IPS-15b (cell line): ENCODE results near the gene SEMA4C.

Experiments used
- H3K27me3 ChIP-seq: one replicate; pipeline ENCODE4 v1.6.1; 2013; ENCODE audit warnings: low read length; ENCODE audit not compliant: control insufficient read depth, insufficient read depth
- H3K36me3 ChIP-seq: one replicate; pipeline ENCODE4 v1.6.1; 2013; ENCODE audit warnings: low read length; ENCODE audit not compliant: control insufficient read depth, insufficient read depth
- H3K4me1 ChIP-seq: one replicate; pipeline ENCODE4 v1.6.1; 2013; ENCODE audit warnings: mild to moderate bottlenecking, low read length; ENCODE audit not compliant: control insufficient read depth, insufficient read depth
- H3K4me3 ChIP-seq: one replicate; pipeline ENCODE4 v1.5.1; 2013; ENCODE audit warnings: low read depth, low read length
- H3K9ac ChIP-seq: one replicate; pipeline ENCODE4 v1.6.1; 2013; ENCODE audit warnings: low read depth, mild to moderate bottlenecking, low read length
- H3K9me3 ChIP-seq: one replicate; pipeline ENCODE4 v1.6.1; 2013; ENCODE audit warnings: mild to moderate bottlenecking, low read length; ENCODE audit not compliant: control insufficient read depth, insufficient read depth

Gene SEMA4C

DNA sequence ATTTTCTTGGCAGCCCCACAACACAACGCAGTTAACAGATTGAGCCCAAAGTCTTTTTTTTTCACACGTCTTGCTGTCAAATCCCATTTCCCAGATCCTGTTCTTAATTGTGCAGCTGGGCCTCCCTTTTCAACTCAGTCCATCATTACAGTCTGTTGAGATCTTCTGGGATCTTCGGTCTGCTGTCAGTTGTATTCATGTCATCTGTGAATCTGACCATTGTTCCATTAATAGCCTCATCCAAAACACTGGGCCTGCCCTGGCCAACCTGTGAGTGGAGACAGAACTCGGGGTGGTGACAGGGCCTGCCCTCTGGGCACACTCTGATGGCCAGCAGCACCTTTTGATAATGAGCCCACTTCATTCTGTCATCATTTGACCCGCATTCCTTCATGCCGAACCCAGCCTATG is 39.7 kb upstream of the SEMA4C start:
- no peaks in the 10 kb centered on the region for H3K36me3 ChIP-seq
- H3K4me3 ChIP-seq, result no peak overlapping the region
- peaks cover 4% of the 10 kb centered on the region for H3K4me1 ChIP-seq
- H3K9me3 ChIP-seq, result no peaks in the 10 kb centered on the region
- no peak overlapping the region for H3K9ac ChIP-seq
- no peaks in the 10 kb centered on the region for H3K27me3 ChIP-seq

DNA sequence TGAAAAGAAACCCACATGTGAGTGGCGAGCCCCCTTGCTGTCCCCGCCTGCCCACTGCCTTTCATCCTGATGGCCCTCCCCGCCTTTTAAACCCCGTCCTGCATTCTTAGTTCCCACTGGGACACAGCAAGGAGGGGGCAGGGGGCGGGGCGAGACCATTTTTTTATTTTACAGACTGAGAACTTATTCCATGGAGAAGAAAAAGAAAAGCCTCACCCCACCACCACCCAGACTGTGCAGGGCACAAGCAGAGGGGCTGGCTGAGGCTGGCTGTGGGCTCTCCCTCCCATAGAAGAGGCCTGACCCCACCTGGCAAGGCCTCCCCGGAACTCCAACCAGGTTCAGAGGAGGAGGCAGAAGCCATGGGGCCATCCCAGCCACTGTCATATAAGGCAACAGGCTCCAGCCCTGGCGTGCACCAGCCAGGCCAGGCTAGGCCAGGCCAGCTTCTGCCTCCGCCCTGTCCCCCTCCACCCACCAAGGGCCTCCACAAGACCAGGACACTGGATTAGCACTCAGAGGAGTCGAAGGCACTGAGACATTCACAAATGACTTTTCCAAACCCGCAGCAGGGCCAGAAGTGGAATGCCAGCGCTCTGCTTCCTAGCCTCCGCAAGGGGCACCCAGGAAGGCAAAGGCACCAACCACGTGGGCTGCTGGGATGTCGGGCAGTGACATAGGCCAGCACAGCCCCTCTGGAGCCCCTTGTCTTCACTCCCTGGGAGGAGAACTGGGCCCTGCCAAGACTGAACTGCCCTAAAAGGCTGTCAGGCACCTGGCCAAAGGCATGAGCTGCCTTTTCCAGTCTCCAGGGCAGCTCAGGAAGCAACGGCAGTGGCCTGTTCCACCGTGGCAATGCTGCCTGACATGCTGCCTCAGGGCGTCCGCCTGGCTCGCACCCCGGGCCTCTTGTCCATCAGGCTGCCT is 37.5 kb upstream of the SEMA4C start:
- Histone ChIP-seq H3K4me1 (peaks cover 4% of the 10 kb centered on the region), H3K27me3 (no peaks in the 10 kb centered on the region), H3K36me3 (no peaks in the 10 kb centered on the region), H3K9ac (peak overlapping the region; percentile 37), H3K9me3 (no peaks in the 10 kb centered on the region), H3K4me3 (no peak overlapping the region)

DNA sequence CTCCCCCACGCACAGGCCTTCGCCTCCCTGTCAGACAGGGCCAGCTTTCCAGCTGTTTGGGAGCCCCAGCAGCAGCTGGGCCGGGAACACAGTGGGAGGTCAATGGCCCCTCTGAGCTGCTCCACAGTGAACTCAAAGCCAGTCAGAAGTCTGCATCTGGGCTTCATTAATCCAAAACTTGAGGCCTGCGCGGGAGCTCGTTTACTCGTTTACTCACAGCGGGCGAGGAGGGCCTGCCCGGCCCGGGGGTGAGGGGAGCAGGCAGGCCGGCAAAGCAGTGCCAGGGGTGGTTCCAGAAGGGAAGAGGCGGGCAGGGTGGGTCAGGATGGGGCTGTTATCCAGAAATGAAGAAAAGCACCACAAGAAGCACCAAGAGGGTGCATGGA is 36.8 kb upstream of the SEMA4C start:
- H3K9ac ChIP-seq, result peak overlapping the region; percentile 37
- no peaks in the 10 kb centered on the region for H3K9me3 ChIP-seq
- peaks cover 2% of the 10 kb centered on the region for H3K4me1 ChIP-seq
- no peaks in the 10 kb centered on the region for H3K36me3 ChIP-seq
- H3K27me3 ChIP-seq, result no peaks in the 10 kb centered on the region
- H3K4me3 ChIP-seq, result no peak overlapping the region

DNA sequence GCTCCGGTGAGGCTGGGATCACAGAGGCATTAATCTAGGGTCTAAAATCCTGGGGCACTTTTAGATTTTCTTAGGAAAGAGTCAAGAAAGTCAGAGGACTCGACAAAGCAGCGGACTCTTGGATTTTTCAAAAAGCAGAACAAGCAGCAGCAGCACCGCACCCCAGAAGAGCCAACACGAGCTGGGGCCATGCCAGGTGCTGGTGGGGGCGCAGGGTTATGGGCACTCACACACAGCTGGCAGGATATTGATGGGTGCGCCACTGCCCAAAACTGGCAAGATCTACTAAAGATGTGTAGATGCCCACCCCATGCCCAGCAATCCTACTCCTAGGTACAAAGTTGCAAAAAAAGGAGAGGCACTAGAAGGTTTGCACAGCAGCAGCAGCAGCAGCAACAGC is 33.9 kb upstream of the SEMA4C start:
- H3K27me3 ChIP-seq, result no peaks in the 10 kb centered on the region
- H3K4me1 ChIP-seq, result peaks cover 2% of the 10 kb centered on the region
- no peak overlapping the region for H3K9ac ChIP-seq
- H3K4me3 ChIP-seq, result no peak overlapping the region
- no peaks in the 10 kb centered on the region for H3K9me3 ChIP-seq
- no peaks in the 10 kb centered on the region for H3K36me3 ChIP-seq

DNA sequence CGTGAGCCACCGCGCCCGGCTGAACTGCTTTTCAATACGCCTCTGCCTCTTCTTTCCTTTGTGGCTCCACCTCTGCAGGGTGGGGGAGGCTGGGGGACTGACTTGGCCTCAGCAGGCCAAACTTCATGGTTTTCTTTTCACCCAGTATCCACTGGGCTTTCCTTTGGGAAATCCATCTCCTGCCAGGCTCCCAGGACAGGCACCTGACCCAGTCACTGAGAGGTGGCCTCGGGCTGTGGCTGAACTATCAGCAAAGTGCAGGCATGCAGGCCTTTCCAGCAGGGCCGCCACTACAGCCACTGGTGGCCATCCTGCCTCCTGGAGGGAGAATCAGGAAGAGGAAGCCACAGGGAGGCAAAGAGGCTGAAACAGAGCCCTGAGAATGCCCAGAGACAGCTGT is 33.4 kb upstream of the SEMA4C start:
- Histone ChIP-seq H3K4me3 (no peak overlapping the region), H3K9ac (no peak overlapping the region), H3K9me3 (no peaks in the 10 kb centered on the region), H3K27me3 (no peaks in the 10 kb centered on the region), H3K36me3 (no peaks in the 10 kb centered on the region), H3K4me1 (peaks cover 2% of the 10 kb centered on the region)

DNA sequence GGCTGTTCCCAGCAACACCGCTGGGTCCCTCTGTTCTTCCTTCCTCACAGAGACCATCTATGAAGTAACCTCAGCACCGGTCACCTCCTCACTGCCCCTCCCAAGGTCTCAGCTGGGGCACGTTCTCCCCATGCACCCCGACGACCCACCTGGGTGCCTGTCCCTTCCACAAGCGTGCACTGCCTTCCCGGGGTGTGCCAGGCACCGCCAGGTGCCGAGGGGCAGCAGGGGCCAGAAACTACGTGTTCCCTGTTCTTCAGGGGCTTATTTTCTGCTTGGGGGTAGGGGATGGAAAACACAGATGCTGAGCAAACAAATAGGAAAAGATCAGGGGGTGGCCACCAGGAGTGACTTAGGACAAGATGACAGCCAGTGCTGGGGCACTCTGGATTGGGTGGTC is 30.4 kb upstream of the SEMA4C start:
- Histone ChIP-seq H3K4me3 (no peak overlapping the region), H3K4me1 (no peaks in the 10 kb centered on the region), H3K9me3 (no peaks in the 10 kb centered on the region), H3K27me3 (no peaks in the 10 kb centered on the region), H3K36me3 (no peaks in the 10 kb centered on the region), H3K9ac (no peak overlapping the region)

DNA sequence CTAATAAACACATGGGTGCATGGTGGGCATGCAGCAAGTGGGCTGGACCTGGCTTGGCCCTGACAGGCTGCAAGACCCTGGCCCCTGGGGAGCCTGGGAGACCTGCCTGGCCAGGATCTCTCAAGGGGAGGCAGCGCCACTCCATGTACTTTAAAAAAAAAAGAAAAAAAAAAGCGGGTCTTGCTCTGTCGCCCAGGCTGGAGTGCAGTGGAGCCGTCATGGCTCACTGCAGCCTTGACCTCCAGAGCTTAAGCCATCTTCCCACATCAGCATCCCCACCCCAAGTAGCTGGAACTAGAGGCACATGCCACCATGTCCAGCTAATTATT is 29.5 kb upstream of the SEMA4C start:
- H3K4me1 ChIP-seq, result no peaks in the 10 kb centered on the region
- H3K36me3 ChIP-seq, result no peaks in the 10 kb centered on the region
- H3K9ac ChIP-seq, result no peak overlapping the region
- H3K4me3 ChIP-seq, result no peak overlapping the region
- no peaks in the 10 kb centered on the region for H3K27me3 ChIP-seq
- H3K9me3 ChIP-seq, result no peaks in the 10 kb centered on the region

DNA sequence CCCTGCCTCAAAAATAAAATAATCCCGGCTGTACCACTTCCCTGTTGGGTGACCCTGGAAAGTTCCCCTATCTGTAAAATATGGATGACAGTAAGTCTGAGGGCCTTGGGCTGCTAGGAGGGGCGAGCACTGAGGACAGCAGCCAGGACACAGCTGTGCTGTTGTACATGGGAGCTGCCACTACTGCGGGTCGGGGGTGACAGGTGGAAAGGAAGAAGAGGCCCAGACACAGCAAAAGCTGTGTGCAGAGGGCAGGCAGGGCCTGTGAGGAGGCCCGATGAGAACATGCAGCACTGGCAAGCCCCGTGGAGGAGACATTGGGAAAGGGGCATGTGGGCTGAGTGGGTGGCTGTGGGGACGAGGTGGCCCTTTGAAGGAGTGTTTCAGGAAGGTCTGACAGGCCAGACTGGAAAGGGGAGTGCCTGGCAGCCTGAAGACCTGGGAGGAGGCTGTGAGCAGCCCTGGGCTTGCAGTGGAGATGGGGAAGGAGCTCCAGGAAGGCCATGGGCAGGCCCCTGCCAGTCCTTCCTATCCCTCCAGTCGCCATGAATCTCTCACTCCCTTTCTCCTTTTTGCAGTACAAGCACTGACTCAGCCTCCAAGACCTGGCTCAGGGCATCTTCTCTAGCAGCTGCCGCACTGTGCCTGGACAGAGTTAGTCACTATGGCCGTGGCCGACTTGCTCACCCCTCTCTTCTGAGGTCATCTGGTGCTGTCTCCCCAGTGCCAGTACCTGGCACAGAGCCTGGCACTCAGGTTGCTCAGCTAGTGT is 28.9 kb upstream of the SEMA4C start:
- Histone ChIP-seq H3K4me1 (no peaks in the 10 kb centered on the region), H3K9me3 (no peaks in the 10 kb centered on the region), H3K27me3 (no peaks in the 10 kb centered on the region), H3K9ac (no peak overlapping the region), H3K4me3 (no peak overlapping the region), H3K36me3 (no peaks in the 10 kb centered on the region)

DNA sequence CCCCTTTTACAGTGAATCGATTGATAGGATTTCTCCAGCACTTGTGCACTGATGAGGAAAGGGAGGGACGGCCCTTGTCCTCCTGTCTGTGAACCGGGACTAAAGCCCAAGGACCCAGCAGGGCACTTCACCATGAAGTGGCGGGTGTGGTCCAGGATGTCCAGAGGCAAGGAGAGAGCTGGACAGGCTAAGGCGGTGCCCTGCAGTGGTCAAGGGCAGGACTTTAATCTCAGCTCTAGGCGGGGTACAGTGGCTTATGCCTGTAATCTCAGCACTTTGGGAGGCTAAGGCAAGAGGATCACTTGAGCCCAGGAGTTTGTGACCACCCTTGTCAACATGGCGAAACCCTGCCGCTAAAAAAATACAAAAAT is 28.2 kb upstream of the SEMA4C start:
- H3K9ac ChIP-seq, result no peak overlapping the region
- H3K9me3 ChIP-seq, result no peaks in the 10 kb centered on the region
- no peaks in the 10 kb centered on the region for H3K27me3 ChIP-seq
- no peaks in the 10 kb centered on the region for H3K36me3 ChIP-seq
- no peaks in the 10 kb centered on the region for H3K4me1 ChIP-seq
- H3K4me3 ChIP-seq, result no peak overlapping the region

DNA sequence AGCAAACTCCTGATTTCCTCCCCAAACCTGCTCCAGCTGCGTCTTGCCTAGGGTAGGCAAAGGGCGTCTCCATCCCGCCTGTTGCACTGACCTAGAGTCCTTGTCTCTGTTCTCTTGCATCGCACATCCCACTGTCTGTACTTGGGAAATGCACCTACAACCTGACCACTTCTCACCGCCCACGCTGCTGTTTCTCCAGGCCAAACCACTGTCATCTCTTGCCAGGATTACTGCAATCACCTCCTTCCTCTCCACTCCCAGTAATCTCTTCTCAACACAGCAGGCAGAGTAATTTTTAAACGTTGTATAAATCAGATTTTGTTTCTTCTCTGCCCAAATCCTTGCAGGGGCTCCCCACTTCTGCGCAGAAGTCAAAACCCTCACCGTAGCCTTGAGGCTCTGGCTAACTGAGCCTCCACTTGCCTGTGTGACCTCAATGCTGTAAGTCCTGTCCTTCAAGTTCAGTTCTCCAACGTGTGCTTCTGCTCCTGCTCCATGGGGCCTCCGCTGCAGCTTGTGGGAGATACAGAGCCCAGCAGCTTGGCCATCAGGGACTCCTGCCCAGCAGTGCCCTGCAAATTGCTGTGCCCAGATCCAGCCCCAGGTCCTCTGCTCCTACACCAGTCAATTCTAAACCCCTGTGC is 27.7 kb upstream of the SEMA4C start:
- Histone ChIP-seq H3K36me3 (no peaks in the 10 kb centered on the region), H3K4me1 (no peaks in the 10 kb centered on the region), H3K9ac (no peak overlapping the region), H3K27me3 (no peaks in the 10 kb centered on the region), H3K4me3 (no peak overlapping the region), H3K9me3 (no peaks in the 10 kb centered on the region)

DNA sequence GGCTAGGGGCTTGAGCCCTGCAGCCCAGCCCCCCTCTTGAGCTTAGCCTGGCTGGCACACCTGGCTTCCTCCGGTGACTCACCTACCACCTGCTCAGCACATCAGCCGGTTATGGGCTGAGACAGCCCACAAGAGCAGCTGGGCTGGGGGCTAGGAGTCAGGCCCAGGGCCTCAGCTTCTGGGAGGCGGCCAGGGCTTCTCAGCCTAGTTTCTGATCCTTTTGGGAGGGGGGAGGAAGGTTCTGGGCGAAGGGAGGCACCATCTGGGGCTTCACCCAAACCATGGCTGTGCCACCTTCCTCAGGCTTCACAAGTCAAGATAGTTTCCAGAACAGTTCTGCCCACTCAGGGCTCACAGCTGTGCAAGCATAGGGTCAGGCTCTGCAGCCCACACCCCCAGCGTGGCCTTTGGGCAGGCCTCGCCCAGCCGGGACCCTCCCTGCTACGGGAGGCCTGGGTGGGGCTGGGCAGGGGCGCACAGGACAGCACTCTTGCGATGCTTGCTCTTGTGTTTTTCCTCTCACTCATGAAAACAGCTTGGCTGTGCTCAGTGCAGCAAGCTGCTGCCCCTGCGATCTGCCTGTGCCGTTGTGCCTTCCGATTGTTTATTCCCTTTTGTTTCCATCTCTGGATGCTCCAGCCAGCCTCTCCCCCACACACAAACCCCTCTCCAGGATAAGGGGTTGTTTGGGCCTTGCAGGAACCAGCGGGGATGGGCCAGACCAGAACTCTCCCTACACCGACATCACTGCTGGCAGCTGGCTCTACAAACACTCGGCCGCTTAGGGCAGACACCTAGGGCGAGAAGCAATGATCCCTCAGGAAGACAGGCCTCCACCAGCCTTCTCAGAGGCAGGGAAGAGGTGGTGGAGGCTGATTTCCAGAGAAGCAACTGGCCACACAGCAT is 26.1 kb upstream of the SEMA4C start:
- Histone ChIP-seq H3K27me3 (no peaks in the 10 kb centered on the region), H3K9me3 (no peaks in the 10 kb centered on the region), H3K36me3 (no peaks in the 10 kb centered on the region), H3K4me1 (no peaks in the 10 kb centered on the region), H3K9ac (peak overlapping the region; percentile 47), H3K4me3 (no peak overlapping the region)
